Lung (tissue), 12 donors: ENCODE measurements around the gene PHACTR1. TPM values are rescaled to one million over a fixed set of nuclear protein-coding genes. Genes with fewer than 3 reads are reported as not detected.

Experiments used
- ATAC-seq: fragments of 200-7000 bp; cut with Tn5 transposase; one replicate; pipeline ENCODE4 v1.9.1; 2020; ENCODE audit warnings: moderate number of reproducible peaks; ENCODE audit not compliant: insufficient read depth, low FRiP score
- DNase-seq, 3 donors: peaks; one replicate each; pipeline ENCODE4 v3.0.0-alpha.2; 2013 to 2017
- H3K27ac ChIP-seq, 2 donors: one replicate each; pipeline ENCODE4 v1.5.1; 2013; ENCODE audit warnings: mild to moderate bottlenecking in 2 of 2, moderate library complexity in 2 of 2, control low read depth in 1 of 2, inconsistent platforms in 1 of 2, low read depth in 1 of 2, low read length in 1 of 2
- H3K27me3 ChIP-seq, 3 donors: one replicate each; pipeline ENCODE4 v1.5.1; 2013; ENCODE audit warnings: low read length in 2 of 3; ENCODE audit not compliant: control insufficient read depth in 3 of 3, insufficient read depth in 3 of 3
- H3K36me3 ChIP-seq, 4 donors: one replicate each; pipeline ENCODE4 v1.5.1; 2013; ENCODE audit warnings: low read length in 4 of 4, mild to moderate bottlenecking in 1 of 4, moderate library complexity in 1 of 4; ENCODE audit not compliant: control insufficient read depth in 4 of 4, insufficient read depth in 4 of 4
- H3K4me1 ChIP-seq, 5 donors: one replicate each; pipeline ENCODE4 v1.5.1; 2013; ENCODE audit warnings: low read length in 5 of 5, mild to moderate bottlenecking in 2 of 5, moderate library complexity in 1 of 5; ENCODE audit not compliant: control insufficient read depth in 5 of 5, insufficient read depth in 5 of 5
- H3K4me3 ChIP-seq: one replicate; pipeline ENCODE4 v1.5.1; 2013; ENCODE audit warnings: mild to moderate bottlenecking, control low read depth, moderate library complexity
- H3K9ac ChIP-seq, 2 donors: one replicate each; pipeline ENCODE4 v1.5.1; 2013; ENCODE audit warnings: low read length in 2 of 2, control low read depth in 1 of 2; ENCODE audit not compliant: insufficient read depth in 1 of 2
- H3K9me3 ChIP-seq, 4 donors: one replicate each; pipeline ENCODE4 v1.5.1; 2013; ENCODE audit warnings: low read length in 3 of 4, mild to moderate bottlenecking in 1 of 4, moderate library complexity in 1 of 4; ENCODE audit not compliant: control insufficient read depth in 4 of 4, insufficient read depth in 3 of 4
- whole genome bisulfite sequencing, 2 donors: extraction: QIAGEN DNeasy Blood & Tissue Kit; methylation state at CpG; one replicate each; pipeline ENCODE4 v1.1.7; 2013; 5-methylcytosine and 5-hydroxymethylcytosine counted together
- polyA plus RNA-seq, 2 donors: library from polyadenylated mRNA; stranded (reverse); fragments of 200-250 nt; gene quantifications; one replicate each; pipeline ENCODE4 v1.2.1, GENCODE V29; 2013
- total RNA-seq, 2 donors: library from RNA; depleted of rRNA in 1 of 2; stranded (reverse); fragments of >200 nt in 1 of 2; gene quantifications; one replicate each; pipeline ENCODE4 v1.2.1, GENCODE V29; 2014 to 2021
- TF ChIP-seq, protein P1 (sequence below): IDR thresholded peaks from 2 replicates; pipeline ENCODE4 v1.5.1; 2012; ENCODE audit warnings: mild to moderate bottlenecking; ENCODE audit errors: control extremely low read depth, extremely low read depth
- donor health status: control.
- donor health status: control.
- donor health status: Bipolar disorder and iron deficiency.
- donor health status: healthy.
- donor health status: DM: yes; HTN: yes; CAD: no.

Gene PHACTR1
- total and polyA plus RNA-seq, 4 donors, result 16.3 to 58.8 (median 41.9) TPM

DNA sequence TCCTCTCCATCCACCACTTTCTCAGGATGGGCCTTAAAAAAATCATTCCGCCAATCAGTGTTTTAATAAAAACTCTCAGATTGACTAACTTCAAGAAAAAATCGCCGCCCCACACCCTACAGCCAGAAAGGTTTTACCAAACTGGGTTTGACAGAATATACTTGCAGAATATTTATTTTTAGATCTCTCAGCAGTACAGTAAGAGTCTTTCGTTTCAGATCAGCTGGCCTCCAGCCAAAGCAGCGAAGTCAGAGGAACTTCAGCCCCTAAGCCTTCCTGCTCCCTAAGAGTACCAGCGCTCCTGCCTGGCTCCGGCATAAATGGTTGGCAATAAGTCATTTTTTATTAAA, 587.1 kb downstream of the PHACTR1 start:
- Histone ChIP-seq H3K9me3 (no peaks in the 10 kb centered on the region), H3K4me1 (peaks cover 0 to 25% (median 16%) of the 10 kb centered on the region in 5 donors), H3K9ac (peak overlapping the region in 1 of 2 donors; percentile 35), H3K27me3 (no peaks in the 10 kb centered on the region), H3K36me3 (peaks cover 6 to 40% (median 17%) of the 10 kb centered on the region in 4 donors), H3K4me3 (no peak overlapping the region), H3K27ac (peak overlapping the region; percentile 65 to 81)
- DNase-seq, result peak; percentile 87 to 95 (median 91)
- 22 to 32% methylated on average over 7 of the region's 7 CpGs for WGBS, 2 donors
- TF ChIP-seq, protein P1, sequence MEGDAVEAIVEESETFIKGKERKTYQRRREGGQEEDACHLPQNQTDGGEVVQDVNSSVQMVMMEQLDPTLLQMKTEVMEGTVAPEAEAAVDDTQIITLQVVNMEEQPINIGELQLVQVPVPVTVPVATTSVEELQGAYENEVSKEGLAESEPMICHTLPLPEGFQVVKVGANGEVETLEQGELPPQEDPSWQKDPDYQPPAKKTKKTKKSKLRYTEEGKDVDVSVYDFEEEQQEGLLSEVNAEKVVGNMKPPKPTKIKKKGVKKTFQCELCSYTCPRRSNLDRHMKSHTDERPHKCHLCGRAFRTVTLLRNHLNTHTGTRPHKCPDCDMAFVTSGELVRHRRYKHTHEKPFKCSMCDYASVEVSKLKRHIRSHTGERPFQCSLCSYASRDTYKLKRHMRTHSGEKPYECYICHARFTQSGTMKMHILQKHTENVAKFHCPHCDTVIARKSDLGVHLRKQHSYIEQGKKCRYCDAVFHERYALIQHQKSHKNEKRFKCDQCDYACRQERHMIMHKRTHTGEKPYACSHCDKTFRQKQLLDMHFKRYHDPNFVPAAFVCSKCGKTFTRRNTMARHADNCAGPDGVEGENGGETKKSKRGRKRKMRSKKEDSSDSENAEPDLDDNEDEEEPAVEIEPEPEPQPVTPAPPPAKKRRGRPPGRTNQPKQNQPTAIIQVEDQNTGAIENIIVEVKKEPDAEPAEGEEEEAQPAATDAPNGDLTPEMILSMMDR, result no peak
- ATAC-seq, result no peak

DNA sequence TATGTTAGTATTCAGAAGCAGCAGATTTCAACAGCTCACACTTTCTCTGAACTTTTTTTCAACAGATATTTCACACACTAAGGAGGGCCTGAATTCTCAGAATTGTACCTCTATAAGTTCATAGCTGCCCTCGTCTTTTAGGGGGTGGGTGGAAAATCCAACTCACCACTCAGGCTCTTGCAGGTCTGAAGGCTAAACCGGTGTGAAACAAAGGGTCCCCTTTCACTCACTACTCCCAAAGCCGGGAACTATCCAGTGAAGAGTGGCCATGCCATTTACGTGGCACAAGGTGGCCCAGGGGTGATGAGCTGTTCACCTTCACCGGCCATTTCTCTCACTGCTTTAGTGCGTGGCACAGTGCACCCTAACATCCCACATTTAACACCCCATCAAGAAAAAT, 587.5 kb downstream of the PHACTR1 start:
- H3K4me1 ChIP-seq, result peaks cover 0 to 28% (median 16%) of the 10 kb centered on the region in 5 donors
- no peak overlapping the region for H3K4me3 ChIP-seq
- H3K9me3 ChIP-seq, result no peaks in the 10 kb centered on the region
- H3K9ac ChIP-seq, result peak overlapping the region in 1 of 2 donors; percentile 35
- no peaks in the 10 kb centered on the region for H3K27me3 ChIP-seq
- TF ChIP-seq, protein P1, result no peak
- peaks cover 6 to 40% (median 17%) of the 10 kb centered on the region in 4 donors for H3K36me3 ChIP-seq
- peak overlapping the region in 1 of 2 donors; percentile 63 for H3K27ac ChIP-seq
- DNase-seq (no peak), ATAC-seq (no peak)
- 73 to 78% methylated on average over 6 of the region's 6 CpGs for WGBS, 2 donors

DNA sequence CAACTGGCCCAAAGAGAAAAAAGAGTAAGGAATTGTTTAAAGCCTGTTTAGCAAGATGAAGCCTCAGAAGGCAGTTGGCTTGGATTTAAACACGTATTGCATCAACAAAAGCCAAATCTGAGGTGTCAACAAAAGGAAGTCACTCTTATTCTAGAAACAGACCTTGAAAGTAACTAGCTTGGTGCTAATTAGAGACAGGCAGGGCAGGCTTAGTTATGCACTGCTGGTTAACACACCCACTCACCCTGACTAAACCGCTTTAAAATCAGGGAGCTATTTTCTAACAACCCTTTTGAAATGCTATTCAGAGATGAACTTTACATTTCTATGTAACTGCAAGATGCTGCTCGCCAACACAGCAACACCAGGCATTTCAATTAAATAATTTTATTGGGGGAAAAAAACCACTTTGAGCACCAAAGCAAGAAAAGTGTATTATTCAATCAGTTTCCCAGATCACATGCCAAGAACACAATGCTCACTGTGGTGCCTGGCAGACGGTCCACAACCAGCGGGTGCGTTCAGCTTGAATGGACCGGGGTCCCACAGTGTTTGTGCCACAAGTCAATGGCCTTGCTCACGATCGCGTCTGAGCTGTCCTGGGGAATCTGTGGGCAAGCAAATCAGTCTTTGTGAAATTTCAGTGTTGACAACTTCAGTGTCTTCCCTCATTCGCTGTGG, 588.2 kb downstream of the PHACTR1 start:
- no peak overlapping the region for H3K27ac ChIP-seq
- H3K9me3 ChIP-seq, result no peaks in the 10 kb centered on the region
- H3K9ac ChIP-seq, result no peak overlapping the region
- peaks cover 0 to 28% (median 17%) of the 10 kb centered on the region in 5 donors for H3K4me1 ChIP-seq
- no peak overlapping the region for H3K4me3 ChIP-seq
- TF ChIP-seq, protein P1, result no peak
- no peaks in the 10 kb centered on the region for H3K27me3 ChIP-seq
- ATAC-seq (no peak), DNase-seq (no peak)
- WGBS, 2 donors, result 90 to 92% methylated on average over 11 of the region's 11 CpGs
- H3K36me3 ChIP-seq, result peaks cover 6 to 40% (median 13%) of the 10 kb centered on the region in 4 donors
